Activated effector memory CD4-positive, alpha-beta T cell treated with Interleukin-2 at 50 U/mL for 16 hours (primary cell): ENCODE results near the gene GPT2.

Source experiments
- DNase-seq: peaks from one replicate; pipeline ENCODE4 v3.0.0-alpha.2; 2020

GPT2 gene

DNA sequence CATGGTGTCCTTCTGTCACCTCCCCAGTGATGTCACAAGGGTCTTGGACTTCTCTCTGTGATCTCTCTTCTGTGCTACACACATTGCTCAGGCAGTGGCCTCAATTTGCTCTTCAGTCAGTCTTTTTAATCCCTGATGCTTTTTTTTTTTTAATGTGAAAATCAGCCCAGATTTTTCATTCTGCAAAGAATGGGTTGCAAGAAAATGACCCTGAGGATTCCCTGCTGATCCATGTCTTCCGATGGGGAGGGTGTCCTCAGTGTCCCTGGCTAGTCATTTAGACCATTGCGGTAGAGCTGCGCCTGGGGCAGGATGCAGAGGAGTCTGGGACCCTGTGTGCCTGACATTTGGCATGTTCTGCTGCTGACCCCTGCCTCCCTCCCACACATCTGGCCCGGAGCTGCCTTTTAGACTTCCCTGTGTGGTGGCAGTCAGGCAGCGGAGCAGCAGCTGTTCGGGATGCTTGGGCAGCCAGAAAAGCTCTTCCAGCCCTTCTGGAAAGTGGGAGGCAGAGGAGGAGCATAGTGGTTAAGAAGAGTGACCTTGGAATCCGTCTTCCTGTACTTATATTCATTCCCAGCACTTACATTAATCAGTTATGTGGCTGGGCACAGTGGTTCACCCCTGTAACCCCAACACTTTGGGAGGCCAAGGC, 12.3 kb downstream of the GPT2 start:
- no peak for DNase-seq

DNA sequence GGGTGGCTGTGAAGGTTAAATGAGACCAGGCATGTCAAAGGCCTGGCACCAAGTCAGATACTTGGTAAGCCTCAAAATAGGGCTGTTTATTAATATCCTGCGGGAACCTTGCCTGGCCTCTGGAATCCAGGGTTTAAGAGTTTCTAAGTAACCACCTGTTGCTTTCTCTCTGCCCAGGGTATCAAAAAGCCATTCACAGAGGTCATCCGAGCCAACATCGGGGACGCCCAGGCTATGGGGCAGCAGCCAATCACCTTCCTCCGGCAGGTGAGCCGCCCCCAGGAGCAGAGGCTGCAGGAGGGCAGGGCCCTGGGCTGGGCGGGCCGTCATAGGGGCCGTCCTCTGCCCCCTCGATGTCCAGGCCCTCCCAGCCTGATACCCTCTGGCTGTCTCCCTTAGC, 13.3 kb downstream of the GPT2 start:
- DNase-seq, result no peak

GRCh38 chr16:46898006-46898405, 13.8 kb downstream of the GPT2 start:
- no peak for DNase-seq

DNA sequence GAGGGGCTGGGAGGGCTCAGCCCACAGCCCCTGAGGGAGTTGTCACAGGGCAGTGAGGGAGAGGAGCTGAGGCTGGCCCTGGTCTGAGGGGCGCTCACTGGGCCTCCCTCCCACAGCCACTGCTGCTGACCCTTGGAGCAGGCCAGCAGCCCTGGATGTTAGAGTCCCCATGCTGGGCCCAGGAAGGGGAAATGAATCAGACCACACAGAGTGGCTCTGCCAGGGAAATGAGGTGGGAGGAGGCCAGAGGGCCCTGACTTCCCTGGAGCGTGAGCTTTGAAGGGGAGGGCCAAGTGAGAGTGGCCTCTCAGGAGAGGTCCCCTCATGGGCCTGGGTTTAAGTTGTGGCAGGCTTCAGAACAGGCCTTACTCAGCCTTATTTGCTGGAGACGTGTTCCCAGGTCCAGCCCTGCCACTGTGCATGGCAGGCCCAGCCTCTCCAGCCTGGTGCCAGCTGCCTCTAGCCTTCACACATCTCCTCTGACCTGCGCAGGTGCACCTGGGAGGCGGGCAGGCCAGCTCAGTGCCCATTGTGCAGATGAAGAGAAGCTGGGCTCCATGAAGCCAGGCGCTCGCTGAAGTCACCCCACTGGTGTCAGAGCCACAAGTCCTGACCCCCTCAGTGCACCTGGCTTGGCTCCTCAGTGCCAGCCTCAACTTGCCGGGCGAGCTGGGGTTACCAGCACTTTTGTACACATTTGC, 15.4 kb downstream of the GPT2 start:
- no peak for DNase-seq

DNA sequence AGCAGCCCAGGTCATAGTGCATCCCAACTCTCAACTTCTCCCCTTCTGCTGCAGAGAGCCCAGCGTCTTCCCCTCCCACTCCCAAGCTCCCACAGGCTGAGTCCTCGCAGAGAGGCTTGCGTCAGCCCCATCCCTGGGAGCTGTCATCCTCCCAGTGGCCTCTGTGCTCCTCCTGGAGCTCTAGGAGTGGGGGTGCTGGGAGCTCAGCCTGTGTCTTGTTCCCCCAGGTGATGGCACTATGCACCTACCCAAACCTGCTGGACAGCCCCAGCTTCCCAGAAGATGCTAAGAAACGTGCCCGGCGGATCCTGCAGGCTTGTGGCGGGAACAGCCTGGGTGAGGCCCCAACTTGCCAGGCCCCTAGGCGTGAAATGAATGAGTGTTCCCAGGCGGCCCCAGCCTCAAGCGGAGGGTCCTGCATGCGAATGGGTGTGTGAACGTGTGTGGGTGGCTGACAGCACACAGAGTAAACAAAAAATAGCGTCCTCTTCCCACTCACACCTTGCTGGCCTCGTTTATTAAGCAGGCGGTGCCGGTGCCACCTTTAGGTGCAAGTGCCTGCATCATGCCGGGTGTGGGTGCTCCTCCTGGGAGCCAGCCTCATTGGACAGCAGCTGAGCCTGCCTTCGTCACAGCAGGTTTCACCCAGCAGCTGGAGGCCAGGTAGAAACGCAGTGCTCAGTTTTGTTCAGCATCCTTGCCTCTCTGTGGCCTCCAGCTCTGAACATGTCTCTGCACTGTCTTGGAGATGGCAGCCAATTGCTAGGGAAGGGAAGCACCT, 16.5 kb downstream of the GPT2 start:
- no peak for DNase-seq

- DNase-seq, result no peak
Observed at GRCh38 chr16:46901709-46902108, 17.5 kb downstream of the GPT2 start.

DNA sequence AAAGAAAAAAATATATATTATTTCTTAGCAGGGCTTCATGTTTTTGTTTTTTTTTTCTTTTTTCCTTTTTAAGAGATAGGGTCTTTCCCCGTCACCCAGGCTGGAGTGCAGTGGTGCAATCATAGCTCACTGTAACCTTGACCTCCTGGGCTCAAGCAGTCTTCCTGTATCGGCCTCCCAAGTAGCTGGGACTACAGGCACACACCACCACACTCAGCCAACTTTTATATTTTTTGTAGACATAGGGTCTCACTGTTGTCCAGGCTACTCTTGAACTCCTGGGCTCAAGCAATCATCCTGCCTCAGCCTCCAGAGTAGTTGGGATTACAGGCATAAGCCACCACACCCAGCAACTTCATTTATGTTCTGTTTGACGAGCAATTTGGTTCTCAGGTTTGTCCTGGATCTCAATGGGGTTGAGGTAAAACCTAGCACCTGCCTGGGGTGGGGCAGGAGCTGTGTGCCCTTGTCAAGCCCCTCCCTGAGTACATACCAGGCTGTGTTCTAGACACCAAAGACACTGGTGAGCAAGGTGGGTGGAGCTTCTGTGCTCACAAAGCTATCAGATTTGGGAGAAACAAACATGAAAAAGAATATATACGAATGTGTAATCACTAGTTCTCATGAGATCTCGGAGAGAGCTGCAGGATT, 19.2 kb downstream of the GPT2 start:
- no peak for DNase-seq

- DNase-seq, result no peak
Observed at GRCh38 chr16:46904471-46904870, 20.3 kb downstream of the GPT2 start.

DNA sequence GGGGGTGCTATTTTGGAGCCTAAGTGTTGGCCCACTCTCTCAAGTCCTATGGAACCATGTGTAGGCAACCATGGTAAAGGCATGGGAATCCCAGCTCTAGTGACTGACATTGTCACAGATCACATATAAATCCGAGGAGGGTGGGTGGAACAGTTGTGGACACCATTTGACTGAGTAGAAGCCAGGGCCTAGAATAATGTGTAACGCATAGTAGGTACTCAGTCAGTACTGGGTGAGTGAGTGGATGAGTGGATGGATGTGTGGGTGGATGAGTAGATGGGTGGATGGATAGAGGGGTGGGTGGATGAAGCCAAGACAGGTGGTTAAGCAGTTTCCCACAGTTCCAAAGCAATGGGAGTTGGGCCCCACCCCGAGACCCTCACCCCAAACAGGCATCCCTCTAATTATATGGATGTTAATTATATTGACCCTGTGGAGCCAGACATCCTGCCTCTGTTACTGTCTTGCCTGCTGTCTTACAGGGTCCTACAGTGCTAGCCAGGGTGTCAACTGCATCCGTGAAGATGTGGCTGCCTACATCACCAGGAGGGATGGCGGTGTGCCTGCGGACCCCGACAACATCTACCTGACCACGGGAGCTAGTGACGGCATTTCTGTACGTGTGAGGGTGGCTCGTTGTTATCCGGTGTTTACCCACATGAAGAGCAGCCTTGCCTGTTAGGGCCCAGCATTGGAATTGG, 22.3 kb downstream of the GPT2 start:
- no peak for DNase-seq

GRCh38 chr16:46907061-46907774, 23.1 kb downstream of the GPT2 start:
- no peak for DNase-seq

GRCh38 chr16:46908540-46909372, 24.6 kb downstream of the GPT2 start:
- peak; percentile 30 for DNase-seq

GRCh38 chr16:46911038-46911437, 26.9 kb downstream of the GPT2 start:
- no peak for DNase-seq

DNA sequence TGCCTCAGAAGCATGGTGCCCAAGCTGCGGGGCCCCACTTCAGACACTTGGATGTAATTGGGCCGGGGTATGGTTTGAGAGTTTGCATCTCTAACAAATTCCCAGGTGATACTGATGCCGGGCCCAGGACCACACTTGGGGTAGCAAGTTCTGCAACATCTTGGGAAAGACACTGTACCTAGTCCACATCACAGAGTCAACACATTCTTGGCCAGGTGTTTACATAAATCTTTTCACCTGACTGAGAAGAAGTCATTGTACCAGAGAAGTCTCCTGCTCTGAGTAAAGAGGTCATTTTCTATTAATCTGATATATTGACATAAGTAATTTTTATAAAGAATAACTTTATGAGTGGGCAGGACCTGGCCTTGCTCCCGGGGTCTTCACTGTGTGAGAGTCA, 27.5 kb downstream of the GPT2 start:
- no peak for DNase-seq

GRCh38 chr16:46914556-46915201, 30.5 kb downstream of the GPT2 start:
- no peak for DNase-seq

- no peak for DNase-seq
Observed at GRCh38 chr16:46915483-46916025, 31.4 kb downstream of the GPT2 start.

- DNase-seq, result no peak
Observed at GRCh38 chr16:46916980-46917379, 32.8 kb downstream of the GPT2 start.

DNA sequence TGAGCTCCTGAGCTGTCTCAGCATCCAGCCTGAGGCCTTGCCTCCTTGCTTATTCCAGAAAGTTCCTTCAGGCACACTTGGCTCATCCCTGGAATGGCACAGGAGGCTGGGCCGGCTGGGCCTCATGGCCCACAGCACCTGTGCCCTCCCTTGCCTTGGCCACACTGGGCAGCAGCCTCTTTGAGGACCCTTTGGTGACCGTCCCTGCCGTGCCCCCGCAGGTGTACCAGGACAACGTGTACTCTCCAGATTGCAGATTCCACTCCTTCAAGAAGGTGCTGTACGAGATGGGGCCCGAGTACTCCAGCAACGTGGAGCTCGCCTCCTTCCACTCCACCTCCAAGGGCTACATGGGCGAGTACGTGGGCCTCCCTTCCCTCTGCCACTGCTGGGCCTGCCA, 34.2 kb downstream of the GPT2 start:
- no peak for DNase-seq

DNA sequence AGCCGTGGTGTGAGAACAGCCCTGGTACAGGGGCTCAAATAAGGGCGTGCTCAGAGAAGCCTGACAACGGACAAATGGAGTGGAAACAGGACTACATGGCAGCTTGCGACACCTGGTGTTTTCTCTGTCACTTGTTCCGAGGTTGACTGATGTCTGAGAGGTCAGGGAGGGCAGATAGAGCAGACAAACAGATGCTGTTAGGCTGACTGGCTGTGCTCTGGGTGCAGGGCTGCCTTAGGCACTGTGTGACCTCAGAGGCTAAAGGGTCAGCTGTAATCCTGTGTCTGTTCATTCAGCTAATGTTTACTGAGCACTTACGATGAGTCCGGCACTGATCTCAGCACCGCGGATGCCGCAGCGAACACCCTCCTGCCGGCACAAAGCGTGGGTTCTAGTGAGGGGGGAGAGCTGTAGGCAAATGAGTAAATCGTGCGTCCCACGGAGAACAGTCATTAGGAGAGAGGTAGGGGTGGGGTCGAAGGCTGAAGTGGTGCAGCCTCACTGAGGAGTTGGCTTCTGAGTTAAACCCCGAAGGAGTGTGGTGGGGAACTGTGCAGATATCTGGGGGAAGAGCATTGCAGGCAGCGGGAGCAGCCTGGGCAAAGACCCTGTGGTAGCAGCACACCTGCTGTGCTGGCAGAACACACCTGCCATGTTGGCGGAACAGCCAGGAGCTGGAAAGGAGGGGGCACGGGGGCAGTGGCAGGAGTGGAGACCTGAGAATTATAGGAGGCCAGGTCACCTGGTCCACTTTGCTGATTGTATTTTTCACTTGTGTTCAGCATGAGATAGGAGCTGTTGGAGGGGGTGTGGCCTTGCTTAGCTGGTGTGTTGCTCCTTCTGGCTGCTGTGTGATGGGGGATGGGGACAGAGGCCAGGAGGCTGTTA, 35.0 kb downstream of the GPT2 start:
- DNase-seq, result no peak

GRCh38 chr16:46920402-46921068, 36.4 kb downstream of the GPT2 start:
- no peak for DNase-seq
